HepG2 (cell line): ENCODE measurements around the gene SLC22A7. TPM values are rescaled to one million over a fixed set of nuclear protein-coding genes. Genes with fewer than 3 reads are reported as not detected.
A peak's percentile ranks its signal among the peaks of the same experiment; 100 is the strongest.

ENCODE experiments used
- CSRNP1 ChIP-seq: sonication (generic); formaldehyde crosslinking; IDR thresholded peaks from 2 replicates; pipeline ENCODE4 v1.8.1; 2023; ENCODE audit warnings: mild to moderate bottlenecking, missing genetic modification reagents
- FOXP1 ChIP-seq, 2 experiments: fragments of 450-650 bp in 1 of 2; IDR thresholded peaks; 2 replicates each; pipeline ENCODE4 v1.6.1; 2017 to 2018; ENCODE audit warnings: antibody characterized with exemption in 1 of 2
- HDAC6 ChIP-seq: fragments of 200-600 bp; sonication (generic); IDR thresholded peaks from 2 replicates; pipeline ENCODE4 v1.7.0; 2017; ENCODE audit warnings: mild to moderate bottlenecking, antibody characterized with exemption, low read length, low read depth
- KLF9 ChIP-seq: IDR thresholded peaks from 2 replicates; pipeline ENCODE4 v1.6.1; 2016; ENCODE audit warnings: low read depth
- REST ChIP-seq, 2 experiments: IDR thresholded peaks; 2 replicates each; pipeline ENCODE4 v1.6.1; 2011 to 2012; ENCODE audit warnings: low read length in 2 of 2, borderline replicate concordance in 1 of 2, low read depth in 1 of 2, mild to moderate bottlenecking in 1 of 2, moderate library complexity in 1 of 2
- THAP8 ChIP-seq: sonication (generic); formaldehyde crosslinking; IDR thresholded peaks from 2 replicates; pipeline ENCODE4 v1.5.1; 2020; ENCODE audit warnings: missing genetic modification reagents, mild to moderate bottlenecking, borderline replicate concordance
- THRA ChIP-seq: sonication (generic); formaldehyde crosslinking; IDR thresholded peaks from 2 replicates; pipeline ENCODE4 v1.4.0; 2020; ENCODE audit warnings: missing genetic modification reagents, borderline replicate concordance
- ZFP36L2 ChIP-seq: sonication (generic); formaldehyde crosslinking; IDR thresholded peaks from 2 replicates; pipeline ENCODE4 v1.4.0; 2020; ENCODE audit warnings: missing genetic modification reagents
- ZNF260 ChIP-seq: sonication (generic); formaldehyde crosslinking; IDR thresholded peaks from 2 replicates; pipeline ENCODE4 v1.4.0; 2020; ENCODE audit warnings: missing genetic modification reagents, low read depth, mild to moderate bottlenecking, borderline replicate concordance
- ZNF280B ChIP-seq: sonication (generic); formaldehyde crosslinking; IDR thresholded peaks from 2 replicates; pipeline ENCODE4 v1.5.0; 2020; ENCODE audit warnings: missing genetic modification reagents, mild to moderate bottlenecking, borderline replicate concordance
- ZNF691 ChIP-seq: sonication (generic); formaldehyde crosslinking; IDR thresholded peaks from 2 replicates; pipeline ENCODE4 v1.4.0; 2020; ENCODE audit warnings: missing genetic modification reagents, low read depth, mild to moderate bottlenecking, borderline replicate concordance
- ZNF749 ChIP-seq: sonication (generic); formaldehyde crosslinking; IDR thresholded peaks from 2 replicates; pipeline ENCODE4 v1.8.0; 2022; ENCODE audit warnings: mild to moderate bottlenecking, missing genetic modification reagents, moderate library complexity, borderline replicate concordance
- ZNF773 ChIP-seq: sonication (generic); formaldehyde crosslinking; IDR thresholded peaks from 2 replicates; pipeline ENCODE4 v1.4.0; 2020; ENCODE audit warnings: missing genetic modification reagents, borderline replicate concordance
- ZNF790 ChIP-seq: sonication (generic); formaldehyde crosslinking; IDR thresholded peaks from 2 replicates; pipeline ENCODE4 v1.8.0; 2022; ENCODE audit warnings: missing genetic modification reagents, mild to moderate bottlenecking, borderline replicate concordance
- ZNF839 ChIP-seq: sonication (generic); formaldehyde crosslinking; IDR thresholded peaks from 2 replicates; pipeline ENCODE4 v1.4.0; 2020; ENCODE audit warnings: missing genetic modification reagents, mild to moderate bottlenecking, borderline replicate concordance
- polyA plus RNA-seq, 8 experiments: library from polyadenylated mRNA; depleted of rRNA in 3 of 8; stranded (reverse) in 7 of 8; unstranded in 1 of 8; fragments of >200 nt; fragmentation: Illumina TruSeq in 4 of 8; extraction: Trizol in 4 of 8; gene quantifications; 2 replicates each; pipeline versions ENCODE4 v1.2.1 to v1.2.3, GENCODE V29; 2011 to 2016; ENCODE audit warnings: low read depth in 4 of 8, missing spikeins in 1 of 8, mixed read lengths in 1 of 8; ENCODE audit not compliant: insufficient read depth in 1 of 8
- total RNA-seq, 5 experiments: library from RNA; depleted of rRNA; stranded (reverse); fragments of >200 nt; fragmentation: Illumina TruSeq; extraction: Trizol; gene quantifications; 2 replicates each; pipeline ENCODE4 v1.2.3, GENCODE V29; 2016; ENCODE audit warnings: low read depth in 1 of 5

The SLC22A7 gene
- total and polyA plus RNA-seq, 2 of the 13 experiments (the other 11 are each of a cell fraction or from before 2014, with no cell fraction given), result 5.3 to 22.6 TPM

GRCh38 chr6:43271103-43271815 lies 26.8 kb upstream of the SLC22A7 start (continued):
- TF ChIP-seq THAP8 (CRISPR knock-in tag), result no peak
- no peak for TF ChIP-seq ZNF839
- TF ChIP-seq HDAC6, result no peak
- TF ChIP-seq CSRNP1 (CRISPR knock-in tag), result no peak
- no peak for TF ChIP-seq ZNF749 (CRISPR knock-in tag)
- no peak for TF ChIP-seq THRA (CRISPR knock-in tag)
- TF ChIP-seq ZNF280B (CRISPR knock-in tag), result no peak
- TF ChIP-seq ZNF773 (CRISPR knock-in tag), result no peak
- TF ChIP-seq FOXP1 (IDR thresholded peaks at IDR 0.05), result no peak
- no peak for TF ChIP-seq FOXP1 (CRISPR knock-in tag; IDR thresholded peaks at IDR 0.05)
- no peak for TF ChIP-seq REST (IDR thresholded peaks at IDR 0.05; ENCODE audit: borderline replicate concordance in 1 of 2, low read depth in 1 of 2, low read length in 2 of 2)
- no peak for TF ChIP-seq KLF9 (CRISPR knock-in tag)
- TF ChIP-seq ZNF260, result no peak
- TF ChIP-seq ZNF790, result no peak
- TF ChIP-seq ZNF691 (CRISPR knock-in tag), result 0 out of 2 replicates have a peak, but pooled peaks have one; percentile 5
- TF ChIP-seq ZFP36L2 (CRISPR knock-in tag), result no peak
